Ureter (tissue), 1 donor: ENCODE results near the gene CAV3. TPM values are rescaled to one million over a fixed set of nuclear protein-coding genes. Genes with fewer than 3 reads are reported as not detected.
"Not testable (repeated sequence)": the region's sequence is repeated elsewhere in the genome, so short reads cannot be mapped to it uniquely, and the experiment has no call there.

ENCODE experiments used
- DNase-seq: peaks from one replicate; pipeline ENCODE4 v3.0.0-alpha.2; 2020; ENCODE audit warnings: low spot score
- total RNA-seq: library from RNA; stranded (reverse); gene quantifications from one replicate; pipeline ENCODE4 v1.2.4, GENCODE V29; 2023
- donor health status: DM: yes; HTN: yes; CAD: no.

Gene CAV3
- total RNA-seq: not detected

DNA sequence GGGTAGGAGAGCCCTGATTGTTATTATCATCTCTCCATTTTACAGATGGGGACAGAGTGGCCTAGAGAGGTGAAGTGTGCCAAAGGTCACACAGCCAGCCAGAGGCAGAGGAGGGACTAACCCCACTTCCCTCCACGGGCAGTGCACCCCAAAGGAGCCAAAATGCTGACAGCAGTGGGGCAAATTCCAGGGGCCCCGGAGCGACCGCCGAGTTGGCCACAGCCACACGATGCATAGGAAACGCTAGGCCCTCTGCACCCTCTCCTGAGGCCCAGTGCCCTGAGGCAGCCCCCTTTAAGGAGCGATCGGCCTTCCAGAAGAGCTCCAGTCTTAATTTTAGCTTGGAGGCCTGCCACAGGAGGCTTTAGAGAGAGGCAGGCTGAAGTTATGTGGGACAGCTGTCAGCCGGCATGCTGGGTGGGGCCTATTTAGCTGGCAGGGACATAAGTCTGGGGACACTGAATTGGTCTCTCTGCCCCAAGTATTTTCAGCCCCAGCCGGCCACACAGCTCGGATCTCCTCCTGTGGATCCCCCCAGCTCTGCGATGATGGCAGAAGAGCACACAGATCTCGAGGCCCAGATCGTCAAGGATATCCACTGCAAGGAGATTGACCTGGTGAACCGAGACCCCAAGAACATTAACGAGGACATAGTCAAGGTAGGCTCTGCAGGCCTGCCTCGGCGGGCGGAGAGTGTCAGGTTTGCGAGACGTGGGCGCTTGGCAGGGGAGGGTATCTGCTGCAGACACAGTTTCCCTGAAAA is at the start of gene CAV3:
Gene CAV3, plus strand, starts transcription at position 471 of the 763 bp plus-strand sequence. Its CDS starts 75 bp downstream, at position 546.
- DNase-seq: no peak

DNA sequence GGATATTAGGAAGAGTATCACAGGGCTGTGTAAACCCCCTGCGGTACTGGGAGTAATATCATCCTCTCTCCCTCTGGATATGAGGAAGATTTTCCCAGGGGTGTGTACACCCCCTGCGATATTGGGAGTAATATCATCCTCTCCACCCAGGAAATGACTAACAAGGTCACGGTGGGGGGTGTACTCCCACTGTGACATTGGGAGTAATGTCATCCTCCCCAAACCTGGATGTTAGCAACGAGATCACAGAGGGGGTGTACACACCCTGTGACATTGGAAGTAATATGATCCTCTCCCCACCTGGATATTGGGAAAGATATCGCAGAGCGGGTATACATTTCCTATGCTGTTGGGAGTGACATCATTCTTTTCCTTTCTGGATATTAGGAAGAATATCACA is 48.6 kb upstream of the CAV3 start:
- not testable (repeated sequence) for DNase-seq

DNA sequence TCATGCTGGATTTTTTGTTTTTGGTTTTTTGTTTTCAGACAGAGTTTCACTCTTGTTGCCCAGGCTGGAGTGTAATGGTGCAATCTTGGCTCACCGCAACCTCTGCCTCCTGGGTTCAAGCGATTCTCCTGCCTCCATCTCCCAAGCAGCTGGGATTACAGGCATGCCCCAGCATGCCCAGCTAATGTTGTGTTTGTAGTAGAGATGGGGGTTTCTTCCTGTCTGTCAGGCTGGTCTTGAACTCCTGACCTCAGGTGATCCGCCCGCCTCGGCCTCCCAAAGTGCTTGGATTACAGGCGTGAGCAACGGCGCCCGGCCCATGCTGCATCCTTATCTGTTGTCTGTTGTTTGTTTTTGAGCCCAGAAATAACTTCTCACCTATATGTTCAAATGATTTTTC is 42.3 kb upstream of the CAV3 start:
- DNase-seq: not testable (repeated sequence)

DNA sequence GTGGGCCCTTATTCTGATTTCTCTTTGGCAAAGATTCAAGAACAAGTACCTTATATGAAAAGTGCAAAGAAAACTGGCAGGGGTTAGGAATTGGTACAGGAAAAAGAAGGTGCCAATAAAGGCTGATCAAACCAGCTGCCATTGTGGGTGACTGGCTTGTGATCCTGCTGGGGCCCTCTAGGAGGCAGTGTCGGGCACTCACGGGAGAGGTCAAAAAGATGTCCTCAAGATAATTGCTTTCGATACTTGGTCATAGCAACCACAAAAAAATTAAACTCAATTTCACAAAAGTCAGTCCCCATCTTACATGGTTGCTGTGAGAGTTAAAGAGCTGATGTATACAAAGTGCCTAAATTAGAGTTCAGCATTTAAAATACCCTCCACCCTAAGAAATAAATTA is 31.0 kb upstream of the CAV3 start:
- DNase-seq: no peak

DNA sequence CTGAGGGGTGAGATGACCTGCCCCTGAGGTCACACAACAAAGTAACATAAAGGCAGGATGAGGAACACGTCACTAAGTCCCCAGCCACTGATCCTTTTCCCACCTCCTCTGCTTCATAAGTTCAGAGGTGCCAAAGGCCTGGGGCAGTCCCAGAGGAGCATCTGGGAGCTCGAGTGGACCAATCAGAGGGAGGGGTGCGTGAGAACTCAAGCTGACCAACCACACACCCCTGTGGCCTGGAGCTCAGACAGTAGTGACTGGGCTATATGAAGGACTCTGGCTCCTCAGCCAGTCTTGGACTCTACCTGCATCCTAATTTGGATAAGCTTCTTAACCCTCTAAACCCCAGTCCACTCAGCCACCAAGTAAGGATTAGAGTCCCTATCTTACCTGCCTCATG is 28.0 kb upstream of the CAV3 start:
- no peak for DNase-seq

DNA sequence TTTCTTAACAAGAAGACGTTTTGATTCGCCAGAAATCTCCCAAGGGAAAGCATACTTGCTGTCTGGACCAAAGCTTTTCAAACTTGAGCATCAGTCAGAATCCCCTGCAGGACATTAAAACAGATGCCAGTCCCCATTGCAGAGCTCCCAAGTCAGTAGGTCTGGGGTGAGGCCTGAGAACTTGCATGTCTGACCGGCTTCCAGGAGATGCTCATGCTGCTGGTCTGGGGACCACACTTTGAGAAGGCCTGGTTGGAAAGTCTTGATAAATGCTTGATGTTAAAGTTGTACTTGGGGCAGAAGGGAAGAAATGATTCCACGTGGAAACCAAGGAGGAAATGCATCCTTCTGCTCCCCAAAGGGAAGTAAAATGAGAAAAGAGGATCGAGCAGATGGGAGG is 24.3 kb upstream of the CAV3 start:
- no peak for DNase-seq

- no peak for DNase-seq
Measured at GRCh38 chr3:8709801-8710507, 23.6 kb upstream of the CAV3 start.

GRCh38 chr3:8712045-8712907 is 21.3 kb upstream of the CAV3 start:
- no peak for DNase-seq

GRCh38 chr3:8712908-8713255 is 20.7 kb upstream of the CAV3 start:
- no peak for DNase-seq

DNA sequence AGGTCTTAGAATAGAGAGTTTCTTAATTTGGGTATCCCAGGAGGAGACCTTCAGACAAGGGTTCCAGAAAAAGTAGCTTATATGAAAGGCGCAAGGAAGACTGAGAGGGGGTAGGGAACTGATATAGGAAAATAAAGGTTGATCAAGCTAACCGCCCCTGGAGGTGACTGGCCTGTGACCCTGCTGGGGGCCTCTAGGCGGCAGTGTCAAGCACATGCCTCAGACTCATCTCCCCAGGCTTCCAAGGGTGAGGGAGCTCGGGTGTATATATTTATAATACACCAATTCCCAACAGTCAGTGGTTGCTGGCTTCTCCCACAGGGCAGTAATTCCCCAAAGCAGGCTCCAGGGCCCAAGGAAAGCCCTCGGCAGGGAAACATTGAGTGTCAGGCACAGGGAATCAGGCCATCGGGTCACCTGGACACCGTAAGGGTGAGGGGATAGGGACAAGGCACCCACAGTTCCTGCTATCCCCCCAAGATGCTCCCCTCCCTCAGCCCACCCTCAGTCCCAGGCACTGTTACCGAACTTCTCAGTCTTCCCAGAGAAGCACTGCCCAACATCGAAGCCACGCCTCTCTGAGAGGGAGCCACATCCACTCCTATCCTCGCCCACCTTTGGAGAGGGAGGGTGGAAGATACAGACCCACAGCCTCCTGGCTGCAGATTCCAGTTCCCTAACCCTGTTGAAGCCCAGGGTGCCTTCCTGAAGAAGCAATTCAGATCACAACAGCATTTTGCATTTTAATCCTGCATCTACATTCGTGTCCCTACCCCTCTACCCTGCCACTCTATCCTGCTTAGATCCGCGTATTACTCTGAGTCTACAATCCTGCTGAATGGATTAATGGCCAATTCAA is 19.5 kb upstream of the CAV3 start:
- DNase-seq: no peak

DNA sequence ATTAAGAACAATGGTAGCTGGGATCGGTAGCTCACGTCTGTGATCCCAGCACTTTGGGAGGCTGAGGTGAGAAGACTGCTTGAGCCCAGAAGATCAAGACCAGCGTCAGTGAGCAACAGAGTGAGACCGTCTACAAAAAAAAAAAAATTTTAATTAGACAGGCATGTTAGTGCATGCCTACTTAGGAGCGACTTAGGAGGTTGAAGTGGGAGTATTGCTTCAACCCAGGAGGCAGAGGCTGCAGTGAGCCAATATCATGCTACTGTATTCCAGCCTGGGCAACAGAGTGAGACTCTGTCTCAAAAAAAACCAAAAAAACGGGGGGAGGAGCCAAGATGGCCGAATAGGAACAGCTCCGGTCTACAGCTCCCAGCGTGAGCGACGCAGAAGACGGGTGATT is 17.8 kb upstream of the CAV3 start:
- not testable (repeated sequence) for DNase-seq

GRCh38 chr3:8722808-8723207 is 10.8 kb upstream of the CAV3 start:
- DNase-seq: no peak

- no peak for DNase-seq
Measured at GRCh38 chr3:8723612-8724011, 10.0 kb upstream of the CAV3 start.

DNA sequence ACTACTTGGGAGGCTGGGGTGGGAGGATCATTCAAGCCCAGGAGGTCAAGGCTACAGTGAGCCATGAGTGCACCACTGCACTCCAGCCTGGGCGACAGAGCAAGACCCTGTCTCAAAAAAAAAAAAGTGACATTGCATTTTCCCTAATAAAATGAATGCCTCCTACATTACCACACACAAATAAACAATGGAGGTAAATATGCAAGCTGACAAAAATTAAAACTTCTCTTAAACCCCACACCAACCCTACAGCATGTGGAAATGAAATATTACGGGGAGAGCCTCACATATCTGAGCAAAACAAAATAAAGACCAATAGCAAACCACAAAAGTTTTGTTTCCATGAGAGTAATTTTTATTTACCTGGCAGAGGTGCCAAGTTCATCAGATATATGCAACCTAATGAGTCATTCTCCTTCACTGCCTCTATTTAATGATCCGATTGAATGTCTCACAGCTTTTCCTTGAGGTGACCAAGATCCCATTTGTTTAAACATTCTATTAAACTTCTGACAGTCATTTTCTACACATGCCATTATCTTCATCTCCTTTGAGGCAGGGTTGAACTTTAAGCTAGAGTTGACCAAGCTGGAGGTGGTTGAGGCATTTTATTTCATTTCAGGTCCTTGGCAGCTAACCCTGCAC is 9.4 kb upstream of the CAV3 start:
- DNase-seq: no peak

DNA sequence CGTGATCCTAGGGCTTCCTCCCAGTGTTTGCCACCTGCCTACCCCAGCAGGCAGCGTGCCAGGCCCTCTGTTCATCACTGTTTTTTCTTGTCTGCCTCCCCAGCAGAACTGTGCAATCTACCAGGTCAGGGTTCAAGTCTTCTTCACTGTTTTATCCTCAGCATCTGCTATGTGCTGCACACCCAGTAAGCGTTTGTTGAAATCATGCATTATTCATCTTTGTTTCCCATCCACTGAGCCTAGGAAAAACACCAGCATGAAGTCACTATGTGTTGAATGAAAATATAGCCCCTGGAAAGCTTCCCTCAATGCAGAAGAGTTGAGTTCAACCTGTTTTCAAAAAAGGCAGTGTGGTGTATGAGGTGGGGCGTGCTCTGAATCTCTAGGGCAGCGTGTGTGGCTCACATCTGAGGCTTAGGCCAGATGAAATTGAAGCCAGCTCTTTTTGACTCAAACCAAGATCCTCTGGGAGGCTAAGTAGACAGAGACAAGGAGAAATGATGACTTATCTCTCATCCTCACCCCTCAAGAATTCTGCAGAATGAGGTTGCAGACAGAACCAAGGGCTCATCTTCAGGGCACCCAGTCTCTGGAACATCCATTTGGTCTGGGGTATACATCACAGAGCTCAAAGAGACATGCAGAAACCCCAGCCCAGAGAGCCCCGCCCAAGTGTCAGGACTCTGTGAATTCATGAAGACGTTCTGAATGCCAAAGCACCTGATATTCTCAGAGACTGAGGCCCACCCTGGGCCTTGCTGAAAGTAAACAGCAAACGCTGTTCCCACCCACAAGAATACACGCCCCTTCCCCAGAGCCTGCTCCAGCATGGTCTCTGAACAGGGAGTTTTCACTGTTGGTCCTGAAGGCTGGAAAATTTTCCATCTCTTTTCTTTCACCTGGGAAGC is 5.7 kb upstream of the CAV3 start:
- no peak for DNase-seq

DNA sequence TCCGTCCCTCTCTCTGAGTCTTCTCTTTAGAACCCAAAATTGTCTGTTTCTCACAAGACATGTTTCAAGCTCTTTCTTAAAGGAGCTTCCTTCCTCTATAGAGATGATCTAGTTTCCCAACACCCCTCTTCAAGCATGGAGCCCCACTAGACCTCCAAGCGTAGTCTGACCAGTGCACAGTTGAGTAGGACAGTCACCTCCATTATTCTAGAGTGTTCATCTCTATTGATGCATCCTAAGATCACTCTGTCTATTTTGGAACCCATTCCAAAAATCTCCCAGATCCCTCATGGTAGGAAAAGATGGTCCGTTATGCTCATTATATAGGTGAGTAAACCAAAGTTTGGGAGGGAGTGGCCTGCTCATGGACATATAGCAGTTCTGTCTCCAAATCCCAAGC is 4.1 kb upstream of the CAV3 start:
- DNase-seq: no peak

- DNase-seq: no peak
Measured at GRCh38 chr3:8730656-8731055, 2.9 kb upstream of the CAV3 start.

GRCh38 chr3:8732413-8732812 is 1.2 kb upstream of the CAV3 start:
- no peak for DNase-seq

DNA sequence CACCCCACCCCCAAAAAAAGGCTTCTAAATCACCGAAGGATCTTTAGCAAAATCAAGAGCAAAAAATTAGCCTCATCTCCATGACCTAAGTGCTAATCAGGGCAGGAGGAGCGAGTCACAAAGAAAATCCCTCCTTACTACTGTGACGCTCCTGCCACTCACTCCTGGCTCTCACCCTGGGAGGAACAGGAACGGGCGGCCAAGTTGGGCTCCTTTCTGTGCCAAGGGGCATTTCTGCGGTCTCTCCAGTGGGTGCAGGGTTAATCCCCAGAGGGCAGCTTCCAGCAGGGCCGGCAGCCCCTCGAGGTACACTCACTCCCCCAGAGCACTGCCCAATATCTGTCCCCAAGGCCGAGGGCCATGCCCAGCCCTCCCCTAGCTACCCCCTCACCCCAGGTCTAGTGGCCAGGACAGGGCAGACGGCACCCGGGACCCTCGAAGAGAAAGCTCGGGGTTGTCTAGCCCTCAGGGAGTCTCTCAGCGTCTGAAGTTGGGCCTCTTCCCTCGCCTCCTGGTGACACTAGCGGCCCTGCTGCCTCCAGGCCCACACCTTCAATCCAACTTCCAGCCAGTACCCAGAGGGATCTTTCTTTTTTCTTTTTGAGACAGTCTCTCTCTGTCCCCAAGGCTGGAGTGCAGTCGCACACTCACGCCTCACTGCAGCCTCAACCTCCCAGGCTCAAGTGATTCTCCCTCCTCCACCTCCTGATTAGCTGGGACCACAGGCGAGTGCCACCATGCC is 706 bp downstream of the CAV3 start:
- no peak for DNase-seq
